NCI-H1694 treated with DMSO at 0.1 percent for 48 hours (cell line): Measurements from ENCODE around the gene VARS2.

Experiments used
- DNase-seq: peaks from one replicate; lab custom pipeline; 2025; lab: John Stamatoyannopoulos, UW

The VARS2 gene

GRCh38 chr6:30884521-30885480 is 29.2 kb upstream of the VARS2 start:
- no peak for DNase-seq

GRCh38 chr6:30885481-30885998 is 28.5 kb upstream of the VARS2 start:
- no peak for DNase-seq

- DNase-seq = peak; percentile 14
Measured at GRCh38 chr6:30885999-30886896, 27.8 kb upstream of the VARS2 start.

GRCh38 chr6:30886897-30887255 is 27.2 kb upstream of the VARS2 start:
- DNase-seq = no peak

- no peak for DNase-seq
Measured at GRCh38 chr6:30887901-30888815, 25.9 kb upstream of the VARS2 start.

GRCh38 chr6:30888816-30889495 is 25.1 kb upstream of the VARS2 start:
- DNase-seq = no peak

GRCh38 chr6:30889496-30889885 is 24.5 kb upstream of the VARS2 start:
- DNase-seq = no peak

- no peak for DNase-seq
Measured at GRCh38 chr6:30889921-30890645, 24.0 kb upstream of the VARS2 start.

GRCh38 chr6:30890646-30891449 is 23.2 kb upstream of the VARS2 start:
- DNase-seq = no peak

GRCh38 chr6:30891450-30891723 is 22.7 kb upstream of the VARS2 start:
- no peak for DNase-seq

GRCh38 chr6:30891816-30892538 is 22.1 kb upstream of the VARS2 start:
- no peak for DNase-seq

GRCh38 chr6:30893001-30893591 is 20.9 kb upstream of the VARS2 start:
- DNase-seq = no peak

- no peak for DNase-seq
Measured at GRCh38 chr6:30893666-30894065, 20.4 kb upstream of the VARS2 start.

GRCh38 chr6:30894381-30894780 is 19.7 kb upstream of the VARS2 start:
- DNase-seq = no peak

- DNase-seq = no peak
Measured at GRCh38 chr6:30894935-30895334, 19.1 kb upstream of the VARS2 start.

- DNase-seq = no peak
Measured at GRCh38 chr6:30895343-30895742, 18.7 kb upstream of the VARS2 start.

GRCh38 chr6:30896541-30896940 is 17.5 kb upstream of the VARS2 start:
- no peak for DNase-seq

- DNase-seq = no peak
Measured at GRCh38 chr6:30897882-30898281, 16.2 kb upstream of the VARS2 start.
